Tibial nerve (tissue), 4 donors: Measurements from ENCODE around the gene CXorf65. TPM values are rescaled to one million over a fixed set of nuclear protein-coding genes. Genes with fewer than 3 reads are reported as not detected.

Experiments
- DNase-seq, 2 donors: peaks; one replicate each; pipeline ENCODE4 v3.0.0-alpha.2; 2019; ENCODE audit warnings: low spot score in 2 of 2
- H3K27ac ChIP-seq, 4 donors: fragments of 200-600 bp; sonication (generic) in 3 of 4; one replicate each; pipeline ENCODE4 v1.5.1; 2017 to 2019; ENCODE audit warnings: mild to moderate bottlenecking in 1 of 4
- H3K27me3 ChIP-seq, 2 donors: fragments of 200-600 bp; sonication (generic) in 1 of 2; one replicate each; pipeline versions ENCODE4 v1.5.1 to v1.6.0; 2017 to 2019
- H3K36me3 ChIP-seq, 3 donors: fragments of 200-600 bp; sonication (generic); one replicate each; pipeline ENCODE4 v1.5.1; 2018 to 2019
- H3K4me1 ChIP-seq, 4 donors: fragments of 200-600 bp; sonication (generic) in 3 of 4; one replicate each; pipeline ENCODE4 v1.5.1; 2017 to 2019
- H3K4me3 ChIP-seq, 4 donors: fragments of 200-600 bp; sonication (generic) in 3 of 4; one replicate each; pipeline ENCODE4 v1.5.1; 2017 to 2019; ENCODE audit warnings: mild to moderate bottlenecking in 1 of 4, moderate library complexity in 1 of 4
- H3K9me3 ChIP-seq, 4 donors: fragments of 200-600 bp; sonication (generic) in 3 of 4; one replicate each; pipeline ENCODE4 v1.5.1; 2017 to 2019
- CTCF ChIP-seq, 5 experiments: fragments of 200-600 bp in 3 of 5; fragments of 450-650 bp in 2 of 5; sonication (generic) in 3 of 5; IDR thresholded peaks; one replicate each; pipeline ENCODE4 v1.5.1; 2016 to 2019; ENCODE audit warnings: antibody characterized with exemption in 5 of 5, mild to moderate bottlenecking in 3 of 5, moderate library complexity in 2 of 5
- EP300 ChIP-seq, 2 donors: sonication (generic); formaldehyde crosslinking; IDR thresholded peaks; one replicate each; pipeline ENCODE4 v1.6.1; 2017; ENCODE audit warnings: antibody characterized with exemption in 2 of 2, mild to moderate bottlenecking in 1 of 2
- POLR2A ChIP-seq, 2 donors: fragments of 450-650 bp; IDR thresholded peaks; one replicate each; pipeline ENCODE4 v1.6.1; 2017; ENCODE audit warnings: antibody characterized with exemption in 2 of 2, mild to moderate bottlenecking in 2 of 2, moderate library complexity in 2 of 2
- WGBS, 2 donors: methylation state at CpG; one replicate each; pipeline ENCODE4 v1.1.5; 2018; 5-methylcytosine and 5-hydroxymethylcytosine counted together
- total RNA-seq, 4 donors: library from RNA; depleted of rRNA; stranded (reverse); fragments of >200 nt; gene quantifications; one replicate each; pipeline ENCODE4 v1.1.0, GENCODE V29; 2016

The CXorf65 gene
- total RNA-seq, 4 donors from 2014 or later, result not detected

- Histone ChIP-seq H3K4me3 (no peak overlapping the region), H3K9me3 (no peaks in the 10 kb centered on the region), H3K27ac (no peak overlapping the region), H3K27me3 (no peaks in the 10 kb centered on the region), H3K36me3 (no peaks in the 10 kb centered on the region), H3K4me1 (peaks cover 0 to 43% (median 6%) of the 10 kb centered on the region in 4 donors)
- no peak for TF ChIP-seq CTCF (IDR thresholded peaks at IDR 0.05)
- DNase-seq, result no peak
- WGBS, 2 donors, result 72 to 76% methylated on average over 15 to 31 of the region's 31 CpGs
These were observed 5.7 kb downstream of the CXorf65 start for GRCh38 chrX:71100581-71101505.

DNA sequence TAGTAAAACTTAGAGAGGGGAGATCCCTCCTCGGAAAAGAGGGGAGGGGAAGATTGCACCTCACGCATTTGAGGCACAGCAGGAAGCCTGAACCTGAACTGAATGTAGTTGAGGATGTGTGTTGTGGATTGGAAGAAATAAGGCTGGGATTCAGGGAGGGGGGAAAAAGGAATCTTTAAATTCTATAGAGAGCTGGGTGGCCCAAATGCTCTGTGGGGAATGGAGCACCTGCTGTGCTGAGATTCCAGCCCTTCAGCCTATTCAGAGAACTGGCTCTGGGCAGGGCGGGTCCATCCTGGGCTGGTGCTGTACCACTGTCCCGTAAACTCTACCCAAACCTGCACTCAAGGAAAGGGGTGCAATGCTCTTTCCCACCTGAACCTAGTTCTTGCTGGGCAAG lies 6.8 kb downstream of the CXorf65 start:
- no peak overlapping the region for H3K27ac ChIP-seq
- H3K27me3 ChIP-seq, result peaks cover 0 to 7% of the 10 kb centered on the region in 2 donors
- WGBS, 2 donors, result 61 to 68% methylated on average over 2 to 4 of the region's 4 CpGs

GRCh38 chrX:71098951-71099506 lies 7.5 kb downstream of the CXorf65 start:
- Histone ChIP-seq H3K36me3 (no peaks in the 10 kb centered on the region), H3K4me3 (no peak overlapping the region), H3K9me3 (no peaks in the 10 kb centered on the region), H3K27ac (peak overlapping the region in 1 of 4 donors; percentile 89), H3K4me1 (peaks cover 0 to 42% (median 6%) of the 10 kb centered on the region in 4 donors), H3K27me3 (peaks cover 0 to 7% of the 10 kb centered on the region in 2 donors)
- WGBS, 2 donors, result 41 to 57% methylated on average over 5 of the region's 5 CpGs
- no peak for DNase-seq
- TF ChIP-seq POLR2A (IDR thresholded peaks at IDR 0.05) (no peak), EP300 (IDR thresholded peaks at IDR 0.05) (no peak), CTCF (IDR thresholded peaks at IDR 0.05) (no peak)

More for the DNA sequence above, 6.8 kb downstream of the CXorf65 start:
- no peak for DNase-seq
- no peak overlapping the region for H3K4me3 ChIP-seq
- no peaks in the 10 kb centered on the region for H3K36me3 ChIP-seq
- no peaks in the 10 kb centered on the region for H3K9me3 ChIP-seq
- peaks cover 0 to 47% (median 6%) of the 10 kb centered on the region in 4 donors for H3K4me1 ChIP-seq
- TF ChIP-seq CTCF (IDR thresholded peaks at IDR 0.05), result no peak
- no peak for TF ChIP-seq EP300 (IDR thresholded peaks at IDR 0.05)
- TF ChIP-seq POLR2A (IDR thresholded peaks at IDR 0.05), result no peak

- H3K9me3 ChIP-seq, result no peaks in the 10 kb centered on the region
- H3K4me3 ChIP-seq, result no peak overlapping the region
- H3K27ac ChIP-seq, result peak overlapping the region in 1 of 4 donors; percentile 89
- peak; percentile 23 to 60 (median 41) for TF ChIP-seq CTCF (IDR thresholded peaks at IDR 0.05)
- no peak for TF ChIP-seq POLR2A (IDR thresholded peaks at IDR 0.05)
- no peaks in the 10 kb centered on the region for H3K36me3 ChIP-seq
- peaks cover 0 to 7% of the 10 kb centered on the region in 2 donors for H3K27me3 ChIP-seq
- 3 to 30% methylated on average over 2 of the region's 2 CpGs for WGBS, 2 donors
- peak; percentile 42 to 61 for DNase-seq
- H3K4me1 ChIP-seq, result peaks cover 0 to 34% (median 3%) of the 10 kb centered on the region in 4 donors
These were observed 8.2 kb downstream of the CXorf65 start for GRCh38 chrX:71098302-71098701.

DNA sequence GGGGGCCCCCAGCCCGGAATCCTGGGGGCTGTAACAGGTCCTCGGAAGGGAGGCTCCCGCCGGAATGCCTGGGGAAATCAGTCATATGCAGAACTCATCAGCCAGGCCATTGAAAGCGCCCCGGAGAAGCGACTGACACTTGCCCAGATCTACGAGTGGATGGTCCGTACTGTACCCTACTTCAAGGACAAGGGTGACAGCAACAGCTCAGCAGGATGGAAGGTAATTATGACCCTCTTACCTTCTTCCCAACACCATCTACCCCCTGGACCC lies 9.8 kb downstream of the CXorf65 start:
- peaks cover 0 to 7% of the 10 kb centered on the region in 2 donors for H3K27me3 ChIP-seq
- H3K36me3 ChIP-seq, result no peaks in the 10 kb centered on the region
- H3K4me3 ChIP-seq, result peak overlapping the region; percentile 44 to 65 (median 57)
- TF ChIP-seq EP300 (IDR thresholded peaks at IDR 0.05) (no peak), POLR2A (IDR thresholded peaks at IDR 0.05) (no peak), CTCF (IDR thresholded peaks at IDR 0.05) (no peak)
- H3K27ac ChIP-seq, result peak overlapping the region; percentile 73 to 89 (median 83)
- H3K9me3 ChIP-seq, result no peaks in the 10 kb centered on the region
- 20 to 31% methylated on average over 1 to 7 of the region's 9 CpGs for WGBS, 2 donors
- DNase-seq, result no peak
- peaks cover 0 to 26% (median 3%) of the 10 kb centered on the region in 4 donors for H3K4me1 ChIP-seq
